Measurements from ENCODE around the gene OR2T5.
"Not testable (repeated sequence)": the region's sequence is repeated elsewhere in the genome, so short reads cannot be mapped to it uniquely, and the experiment has no call there.

The OR2T5 gene

DNA sequence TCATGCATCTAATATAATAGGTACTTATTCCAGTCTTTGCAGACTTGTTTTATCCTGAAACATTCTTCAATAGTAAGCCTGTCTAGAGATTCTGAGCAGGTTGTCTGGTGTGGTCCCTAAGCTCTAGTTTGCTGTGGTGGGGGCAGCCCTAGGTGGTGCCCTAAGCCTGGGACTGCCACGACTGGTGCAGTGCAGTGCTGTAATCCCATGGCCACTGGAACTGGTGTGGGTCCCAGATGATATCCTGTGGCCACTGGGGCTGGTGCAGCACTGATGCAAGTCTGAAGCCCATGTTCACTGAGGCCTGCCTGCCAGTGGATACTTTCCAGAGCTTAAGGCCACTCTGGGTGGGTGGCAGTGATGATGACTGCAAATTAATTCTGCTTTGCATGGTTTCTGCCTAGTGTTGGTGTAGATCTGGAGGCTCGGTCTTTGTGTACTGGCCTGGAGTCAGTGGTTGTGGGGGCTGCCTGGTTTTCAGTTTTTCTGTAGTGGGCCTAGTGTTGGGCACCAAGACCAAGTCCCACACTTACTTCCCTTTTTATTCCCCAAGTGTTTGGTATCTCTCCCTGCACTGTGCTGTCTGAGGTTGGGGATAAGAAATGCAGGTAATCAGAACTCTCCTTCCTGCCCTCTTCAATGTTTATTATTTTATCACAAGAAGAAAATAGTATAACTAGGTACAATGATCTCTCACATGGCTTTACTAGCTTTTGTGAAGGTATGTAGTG, 12.1 kb downstream of the OR2T5 start:
- in situ Hi-C loops (cut with MboI; ENCODE audit: low sequenced_read_pairs): not testable (repeated sequence)

DNA sequence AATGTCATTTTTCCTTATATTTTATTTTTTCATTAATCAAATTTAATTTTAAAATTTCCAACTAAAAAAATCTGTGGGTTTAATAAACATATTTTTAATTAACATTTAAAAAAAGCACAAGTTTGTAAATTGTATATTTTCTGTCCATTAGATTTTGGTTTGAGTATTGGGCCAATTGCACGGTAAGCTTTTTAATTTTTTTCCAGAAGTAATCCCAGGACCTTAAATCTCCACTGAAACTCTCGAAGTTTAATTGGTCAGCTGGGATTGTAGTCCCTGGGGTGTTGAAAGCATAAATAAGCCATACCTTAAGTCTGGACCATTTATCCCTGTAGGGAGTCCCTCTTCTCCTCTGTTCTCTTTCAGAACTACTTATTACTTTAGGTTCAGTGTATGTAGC, 19.4 kb downstream of the OR2T5 start, which contains the start of gene OR2G6:
TSS of gene OR2G6 (plus strand) at position 301 of the 400 bp plus-strand sequence. CDS start 13,574 bp downstream, outside the sequence.
- in situ Hi-C loops (cut with MboI; ENCODE audit: low sequenced_read_pairs): not testable (repeated sequence)

- in situ Hi-C loops (cut with MboI; ENCODE audit: low sequenced_read_pairs): not testable (repeated sequence)
Measured at GRCh38 chr1:248510217-248510616, 21.8 kb downstream of the OR2T5 start.

DNA sequence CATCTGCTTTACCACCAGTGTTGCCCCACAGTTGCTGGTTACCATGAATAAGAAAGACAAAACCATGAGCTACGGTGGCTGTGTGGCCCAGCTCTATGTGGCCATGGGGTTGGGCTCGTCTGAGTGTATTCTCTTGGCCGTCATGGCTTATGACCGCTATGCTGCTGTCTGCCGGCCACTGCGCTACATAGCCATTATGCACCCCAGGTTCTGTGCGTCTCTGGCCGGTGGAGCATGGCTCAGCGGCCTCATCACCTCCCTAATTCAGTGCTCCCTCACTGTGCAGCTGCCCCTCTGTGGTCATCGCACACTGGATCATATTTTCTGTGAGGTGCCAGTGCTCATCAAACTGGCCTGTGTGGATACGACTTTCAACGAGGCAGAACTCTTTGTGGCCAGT, 33.5 kb downstream of the OR2T5 start:
- in situ Hi-C loops (cut with MboI; ENCODE audit: low sequenced_read_pairs): no loop called here

- in situ Hi-C loops (cut with MboI; ENCODE audit: low sequenced_read_pairs): not testable (repeated sequence)
Measured at GRCh38 chr1:248537449-248537848, 49.1 kb downstream of the OR2T5 start.
